Ascending aorta (tissue), 2 donors: ENCODE results near the gene GMIP. TPM values are rescaled to one million over a fixed set of nuclear protein-coding genes. Genes with fewer than 3 reads are reported as not detected.

Experiments
- DNase-seq, 2 donors: peaks; one replicate each; pipeline ENCODE4 v3.0.0-alpha.2; 2019; ENCODE audit warnings: low spot score in 2 of 2
- H3K27ac ChIP-seq, 2 donors: fragments of 200-600 bp; sonication (generic); one replicate each; pipeline ENCODE4 v1.5.1; 2016 to 2017; ENCODE audit warnings: mild to moderate bottlenecking in 1 of 2
- H3K27me3 ChIP-seq: fragments of 200-600 bp; sonication (generic); one replicate; pipeline ENCODE4 v1.5.1; 2017
- H3K36me3 ChIP-seq, 2 donors: fragments of 200-600 bp; sonication (generic); one replicate each; pipeline ENCODE4 v1.5.1; 2016
- H3K4me1 ChIP-seq, 2 donors: fragments of 200-600 bp; sonication (generic); one replicate each; pipeline ENCODE4 v1.5.1; 2016 to 2017; ENCODE audit warnings: mild to moderate bottlenecking in 1 of 2
- H3K4me3 ChIP-seq, 2 donors: fragments of 200-600 bp; sonication (generic); one replicate each; pipeline ENCODE4 v1.5.1; 2016 to 2017; ENCODE audit warnings: mild to moderate bottlenecking in 1 of 2
- H3K9me3 ChIP-seq, 2 donors: fragments of 200-600 bp; sonication (generic); one replicate each; pipeline ENCODE4 v1.5.1; 2016
- CTCF ChIP-seq, 3 experiments: fragments of 200-600 bp in 2 of 3; fragments of 450-650 bp in 1 of 3; sonication (generic) in 2 of 3; IDR thresholded peaks; one replicate each; pipeline ENCODE4 v1.5.1; 2016 to 2019; ENCODE audit warnings: antibody characterized with exemption in 3 of 3, mild to moderate bottlenecking in 1 of 3, moderate library complexity in 1 of 3
- intact Hi-C: fragments of 100-400 bp; cut with DNase I; formaldehyde crosslinking; loops from one replicate; pipeline ENCODE4 v1.15.1; 2023
- total RNA-seq: library from RNA; depleted of rRNA; stranded (reverse); fragments of >200 nt; gene quantifications from one replicate; pipeline ENCODE4 v1.1.0, GENCODE V29; 2016

Gene GMIP
- total RNA-seq, 1 donor from 2014 or later = 3.9 TPM

- H3K4me3 ChIP-seq = no peak overlapping the region
- no peak overlapping the region for H3K27ac ChIP-seq
- TF ChIP-seq CTCF (IDR thresholded peaks at IDR 0.05) = no peak
- H3K4me1 ChIP-seq = peaks cover 0 to 10% of the 10 kb centered on the region in 2 donors
- no peaks in the 10 kb centered on the region for H3K27me3 ChIP-seq
- H3K36me3 ChIP-seq = peaks cover 62 to 68% of the 10 kb centered on the region in 2 donors
- intact Hi-C loops = no loop called here
- DNase-seq = no peak
- H3K9me3 ChIP-seq = no peaks in the 10 kb centered on the region
Observed at GRCh38 chr19:19647037-19647835, 3.8 kb upstream of the GMIP start.

GRCh38 chr19:19645233-19645870, 1.9 kb upstream of the GMIP start:
- intact Hi-C loops = no loop called here
- DNase-seq = no peak
- no peak overlapping the region for H3K4me3 ChIP-seq
- H3K27ac ChIP-seq = no peak overlapping the region
- no peaks in the 10 kb centered on the region for H3K9me3 ChIP-seq
- H3K27me3 ChIP-seq = no peaks in the 10 kb centered on the region
- H3K4me1 ChIP-seq = peaks cover 0 to 10% of the 10 kb centered on the region in 2 donors
- TF ChIP-seq CTCF (IDR thresholded peaks at IDR 0.05) = no peak
- H3K36me3 ChIP-seq = peaks cover 43 to 49% of the 10 kb centered on the region in 2 donors

GRCh38 chr19:19644054-19644388, 564 bp upstream of the GMIP start:
- no peaks in the 10 kb centered on the region for H3K27me3 ChIP-seq
- H3K27ac ChIP-seq = no peak overlapping the region
- H3K4me1 ChIP-seq = peaks cover 0 to 10% of the 10 kb centered on the region in 2 donors
- TF ChIP-seq CTCF (IDR thresholded peaks at IDR 0.05) = no peak
- H3K9me3 ChIP-seq = no peaks in the 10 kb centered on the region
- no peak for DNase-seq
- intact Hi-C loops = no loop called here
- peak overlapping the region; percentile 90 to 98 for H3K4me3 ChIP-seq
- H3K36me3 ChIP-seq = peaks cover 32 to 35% of the 10 kb centered on the region in 2 donors

GRCh38 chr19:19642506-19643157, 825 bp downstream of the GMIP start:
- H3K36me3 ChIP-seq = peaks cover 28 to 35% of the 10 kb centered on the region in 2 donors
- no peaks in the 10 kb centered on the region for H3K9me3 ChIP-seq
- H3K27ac ChIP-seq = peak overlapping the region; percentile 49 to 61
- H3K4me1 ChIP-seq = peaks cover 0 to 10% of the 10 kb centered on the region in 2 donors
- H3K27me3 ChIP-seq = no peaks in the 10 kb centered on the region
- no peak for TF ChIP-seq CTCF (IDR thresholded peaks at IDR 0.05)
- peak overlapping the region; percentile 90 to 98 for H3K4me3 ChIP-seq
- DNase-seq = no peak
- intact Hi-C loops = loop anchor here (1.0 kb wide), 2 partner anchors 26 to 110 kb away; partner anchors contain the start of gene ZNF101

GRCh38 chr19:19637523-19638251, 5.8 kb downstream of the GMIP start:
- Histone ChIP-seq H3K4me3 (no peak overlapping the region), H3K4me1 (peaks cover 0 to 2% of the 10 kb centered on the region in 2 donors), H3K9me3 (no peaks in the 10 kb centered on the region), H3K27me3 (no peaks in the 10 kb centered on the region), H3K27ac (no peak overlapping the region), H3K36me3 (peaks cover 12 to 20% of the 10 kb centered on the region in 2 donors)
- intact Hi-C loops = no loop called here
- no peak for TF ChIP-seq CTCF (IDR thresholded peaks at IDR 0.05)
- DNase-seq = no peak
